Stimulated activated CD8-positive, alpha-beta memory T cell treated with anti-CD3 and anti-CD28 coated beads, Interleukin-4, amount 100 ng/mL, for 48 hours (primary cell): ENCODE results near the gene FLII.

Experiments
- DNase-seq: peaks from one replicate; pipeline ENCODE4 v3.0.0-alpha.2; 2020

Gene FLII

DNA sequence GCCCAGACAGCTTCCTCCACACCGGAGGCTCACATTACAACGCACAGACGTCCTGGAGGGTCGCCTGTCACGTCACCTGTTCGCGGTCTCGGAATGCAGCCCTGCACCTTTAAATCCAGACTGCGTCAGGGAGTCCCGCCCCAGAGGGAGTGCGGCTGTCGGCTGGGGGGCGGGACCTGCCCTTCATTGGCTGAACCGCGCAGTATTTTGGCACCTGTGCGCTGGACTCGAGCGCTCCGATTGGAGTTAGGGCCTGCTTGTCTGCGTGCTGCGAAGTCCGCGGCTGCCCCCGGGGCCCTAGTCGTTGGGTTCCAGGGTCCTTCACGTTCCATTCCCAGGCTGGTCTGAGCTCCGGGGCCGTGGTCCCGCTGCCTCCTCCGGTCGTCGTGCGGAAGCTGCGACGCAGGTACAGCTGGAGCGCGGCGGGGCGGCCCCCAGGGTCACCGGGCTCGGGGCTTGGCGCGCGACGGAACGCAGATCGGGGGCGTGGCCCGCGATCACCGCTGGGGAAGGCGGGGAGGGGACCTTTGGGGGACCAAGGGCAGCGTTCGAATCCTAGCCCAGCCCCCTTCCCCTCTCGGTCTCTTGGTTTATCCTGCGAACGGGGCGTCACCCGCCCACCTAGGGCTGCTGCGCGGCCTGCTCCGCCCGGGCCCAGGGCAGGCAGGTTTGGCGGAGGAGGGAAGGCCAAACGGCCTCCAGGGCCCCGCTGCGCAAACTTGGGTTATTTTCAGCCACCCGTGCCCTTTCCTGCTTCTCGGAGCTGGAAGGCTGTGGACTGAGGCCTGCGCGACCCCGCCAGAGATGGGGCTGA, 2.0 kb upstream of the FLII start, which contains the start of gene MIEF2:
MIEF2 (plus strand) TSS at position 331 of the 814 bp plus-strand sequence. CDS start 2,059 bp downstream, outside the sequence.
- peak; percentile 95 for DNase-seq

DNA sequence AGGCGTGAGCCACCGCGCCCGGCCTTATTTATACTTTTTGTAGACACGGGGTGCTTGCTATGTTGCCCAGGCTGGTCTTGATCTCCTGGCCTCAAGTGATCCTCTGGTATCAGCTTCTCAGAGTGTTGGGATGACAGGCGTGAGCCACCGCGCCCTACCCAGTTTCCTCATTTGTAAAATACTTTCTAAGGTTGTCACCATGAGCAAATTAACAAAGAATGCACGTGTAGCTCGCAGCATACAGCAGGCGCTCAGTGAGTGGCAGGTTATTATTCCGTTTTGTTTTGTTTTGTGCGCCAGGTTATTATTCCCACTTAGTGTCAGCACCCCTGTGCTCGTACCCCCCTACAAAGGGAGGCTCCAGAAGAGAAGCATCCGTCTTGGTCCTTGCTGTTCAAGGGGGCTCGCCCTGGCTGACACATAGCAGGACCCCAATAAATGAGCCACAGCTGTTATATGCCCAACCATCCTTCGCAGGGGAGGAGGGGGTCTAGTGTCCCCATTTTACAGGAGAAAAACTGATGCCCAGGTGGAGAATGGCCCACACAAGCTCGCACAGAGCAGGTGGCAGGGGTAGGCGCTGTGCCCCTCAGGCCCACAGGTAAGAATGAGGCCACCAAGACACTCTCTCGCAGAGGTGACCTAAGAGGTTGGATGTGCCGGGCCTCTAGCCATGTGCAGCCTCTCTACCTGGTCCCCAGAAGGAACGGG, 1.2 kb upstream of the FLII start:
- no peak for DNase-seq

DNA sequence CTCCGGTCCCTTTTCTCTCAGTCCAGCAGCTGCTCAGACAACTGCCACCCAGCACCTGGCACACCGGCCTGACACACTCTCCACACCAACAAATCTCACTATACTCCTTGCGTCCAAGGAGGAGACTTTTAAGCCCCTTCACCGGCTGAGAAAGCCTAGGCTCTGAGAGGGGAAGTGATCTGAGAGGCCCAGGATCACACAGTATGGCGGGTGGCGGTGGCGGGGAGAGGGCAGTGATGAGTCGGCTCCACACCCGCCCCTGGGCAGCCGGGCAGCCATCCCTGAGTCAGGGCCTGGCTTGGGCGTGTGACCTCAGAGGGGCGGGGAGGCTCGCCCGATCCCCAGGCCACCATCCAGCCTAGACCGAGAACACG, 569 bp downstream of the FLII start:
- peak; percentile 73 for DNase-seq

DNA sequence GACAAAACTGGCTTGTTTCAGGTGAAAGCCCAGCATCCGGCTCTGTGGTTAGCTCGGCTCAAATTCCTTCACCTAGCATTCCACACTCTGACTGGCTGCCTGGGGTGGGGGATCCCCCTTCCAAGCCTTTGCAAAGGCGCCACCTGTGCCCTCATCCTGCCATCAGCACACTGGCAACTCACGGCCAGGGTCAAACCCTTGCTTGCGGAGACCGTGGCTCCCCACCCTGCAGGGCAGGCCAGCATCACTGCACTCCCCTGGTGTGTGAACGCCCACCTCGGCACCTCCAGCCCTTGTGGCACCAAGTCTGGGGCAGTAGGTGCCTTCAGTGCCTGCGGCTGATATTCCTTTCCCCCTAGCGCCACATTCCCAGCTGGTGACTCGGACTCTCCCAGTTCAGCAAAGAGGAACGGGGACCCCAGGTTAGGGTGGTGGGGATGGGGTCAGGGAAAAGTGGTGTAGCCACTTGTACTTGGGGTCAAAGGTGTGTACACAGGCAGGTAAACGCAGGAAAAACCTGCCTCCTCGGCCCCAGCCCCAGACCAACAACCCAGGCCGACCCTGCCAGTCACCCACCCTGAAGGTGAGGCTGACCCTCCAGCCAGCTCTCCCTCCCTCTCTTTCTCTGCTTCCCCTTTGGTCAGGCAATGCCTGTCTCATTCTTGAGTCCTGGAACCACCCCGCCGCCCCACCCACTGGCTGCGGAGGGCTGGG, 1.1 kb downstream of the FLII start:
- DNase-seq = peak; percentile 40

DNA sequence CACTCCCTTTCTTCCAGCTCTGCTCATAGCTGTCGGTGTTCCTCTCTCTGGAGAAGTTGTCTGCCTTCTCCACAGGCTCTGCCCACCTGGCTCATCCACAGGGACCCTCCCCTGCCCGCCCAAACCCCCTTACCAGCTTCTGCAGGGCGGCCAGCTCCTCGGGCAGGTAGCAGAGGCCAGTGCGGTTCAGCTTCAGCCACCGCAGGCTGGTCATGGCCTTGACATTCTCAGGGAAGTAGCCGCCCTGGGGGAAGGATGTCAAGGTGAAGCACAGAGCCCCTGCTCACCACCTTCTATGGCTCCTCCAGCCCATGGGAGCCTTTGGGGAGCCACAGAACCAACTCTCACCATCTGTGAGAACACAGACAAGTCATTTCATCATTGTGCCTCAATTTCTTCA, 1.8 kb downstream of the FLII start:
- no peak for DNase-seq

DNA sequence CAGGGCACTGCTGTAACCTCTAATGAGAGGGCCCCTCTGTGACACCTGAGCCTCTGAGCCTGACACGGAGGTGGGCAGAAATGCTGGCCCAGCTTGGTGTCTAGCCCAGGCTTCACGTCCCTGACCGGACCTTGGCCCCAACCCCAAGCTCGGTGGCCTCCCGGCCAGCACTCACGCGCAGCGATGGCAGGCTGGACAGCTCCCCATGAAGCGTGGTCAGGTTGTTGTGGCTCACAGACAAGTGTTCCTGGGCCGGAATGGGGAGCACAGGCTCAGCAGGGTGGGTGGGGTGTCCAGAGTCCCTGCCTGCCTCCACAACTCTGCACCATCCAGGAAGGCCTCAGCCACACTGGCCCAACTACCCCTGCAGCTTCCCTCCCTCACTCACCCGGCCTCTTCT, 2.2 kb downstream of the FLII start:
- no peak for DNase-seq

DNA sequence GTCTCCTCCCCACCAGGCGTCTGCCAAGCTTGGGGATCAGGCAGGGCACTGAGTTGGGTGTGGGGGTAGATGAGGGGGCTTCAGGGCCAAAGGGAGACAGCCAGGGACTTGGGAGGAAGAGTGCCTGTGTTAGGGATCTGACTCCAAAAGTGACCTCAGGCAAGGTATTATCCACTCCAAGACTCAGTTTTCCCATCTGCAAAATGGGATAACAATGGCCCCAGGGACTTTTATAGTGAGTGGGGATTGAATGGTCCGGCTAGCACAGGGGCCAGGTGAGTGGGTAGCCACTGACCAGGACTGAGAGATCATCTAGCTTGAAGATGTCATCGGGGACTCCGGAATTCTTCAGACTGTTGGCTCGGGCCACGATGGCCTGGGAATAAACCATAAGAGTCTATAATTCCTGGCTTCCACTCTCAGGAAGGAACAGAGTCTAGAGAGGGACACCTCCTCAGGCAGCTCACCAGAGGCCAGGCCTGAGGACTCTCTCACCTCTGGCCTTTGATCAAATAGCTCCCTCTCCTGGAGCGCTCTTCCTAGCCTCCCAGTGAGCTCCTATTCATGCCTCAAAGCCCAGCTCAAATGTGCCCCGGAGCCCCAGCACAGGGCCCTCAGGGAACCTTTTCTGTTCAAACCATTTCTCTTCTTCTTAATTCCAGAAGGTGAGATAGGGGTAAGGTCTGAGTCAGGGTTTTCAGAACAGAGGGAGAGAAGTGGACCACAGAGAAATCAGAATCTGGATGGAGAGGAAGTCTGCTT, 3.5 kb downstream of the FLII start:
- DNase-seq = no peak

DNA sequence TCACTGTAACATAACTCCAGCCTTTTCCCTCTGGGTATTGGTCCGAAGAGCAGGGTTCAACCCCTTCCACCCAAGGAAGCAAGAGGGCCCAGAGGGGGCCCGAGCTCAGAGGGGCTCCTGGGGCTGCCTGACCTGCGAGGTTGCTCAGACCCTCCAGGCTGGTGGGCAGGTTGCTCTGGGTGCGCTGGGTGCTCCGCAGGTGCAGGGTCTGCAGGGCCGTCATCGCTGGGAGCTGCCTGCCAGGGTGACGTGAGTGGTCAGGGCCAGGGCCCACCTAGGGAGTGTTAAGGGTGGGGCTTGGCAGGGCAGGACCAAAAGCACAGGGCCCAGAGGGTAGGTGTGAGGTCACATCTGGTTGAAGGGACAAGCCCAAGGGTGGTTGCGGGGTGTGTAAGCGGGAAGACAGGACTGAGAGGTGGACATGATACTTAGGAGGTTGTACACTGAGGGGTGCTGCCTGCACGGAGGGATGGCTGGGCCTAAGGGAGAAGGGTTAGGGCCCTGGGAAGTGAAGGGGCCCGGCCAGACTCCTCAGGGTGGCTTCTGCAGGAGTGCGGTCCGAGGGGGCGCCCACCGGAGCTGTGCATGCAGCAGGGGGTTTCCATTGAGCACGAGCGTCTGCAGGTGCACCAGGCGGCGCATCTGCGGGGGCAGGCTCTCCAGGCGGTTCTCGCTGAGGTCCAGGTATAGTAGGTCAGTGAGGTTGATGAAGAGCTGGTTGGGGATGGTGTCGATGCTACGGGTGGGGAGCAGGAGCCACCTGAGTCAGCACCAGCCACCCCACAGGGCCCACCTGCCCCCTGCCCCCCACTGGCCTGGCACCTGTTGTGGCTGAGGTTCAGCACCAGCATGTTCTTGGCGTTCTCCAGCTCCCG, 4.4 kb downstream of the FLII start:
- DNase-seq = no peak

DNA sequence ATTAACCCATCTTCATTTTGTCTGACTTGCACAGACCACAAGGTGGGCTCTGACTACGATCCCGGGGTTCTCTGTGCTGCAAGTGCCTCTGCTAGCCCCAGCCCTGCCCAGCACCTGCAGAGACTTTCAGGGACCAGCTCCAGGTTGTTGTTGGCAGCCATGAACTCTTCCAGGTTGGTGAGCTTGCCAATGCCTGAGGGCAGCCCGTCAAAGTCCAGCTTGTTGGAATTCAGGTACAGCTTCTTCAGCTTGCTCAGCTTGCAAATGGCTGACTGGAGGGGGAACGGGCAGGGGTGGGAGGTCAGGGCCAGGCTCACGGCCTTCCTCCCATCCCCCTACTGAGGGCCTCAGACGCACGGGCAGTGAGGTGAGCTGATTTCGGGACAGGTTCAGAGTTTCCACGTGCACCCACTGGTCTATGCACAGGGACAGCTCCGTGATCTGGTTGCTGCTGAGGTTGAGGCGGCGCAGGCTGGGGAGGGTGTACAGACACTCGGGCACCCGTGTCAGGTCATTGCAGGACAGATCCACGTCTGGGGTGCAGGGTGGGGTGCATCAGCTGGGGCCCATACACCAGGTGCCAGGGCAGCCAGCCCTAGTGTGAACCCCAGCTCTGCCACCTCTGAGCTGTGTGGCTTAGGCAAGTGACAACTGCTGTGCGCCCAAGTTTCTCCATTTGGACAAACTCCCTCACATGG, 5.2 kb downstream of the FLII start:
- DNase-seq = no peak

DNA sequence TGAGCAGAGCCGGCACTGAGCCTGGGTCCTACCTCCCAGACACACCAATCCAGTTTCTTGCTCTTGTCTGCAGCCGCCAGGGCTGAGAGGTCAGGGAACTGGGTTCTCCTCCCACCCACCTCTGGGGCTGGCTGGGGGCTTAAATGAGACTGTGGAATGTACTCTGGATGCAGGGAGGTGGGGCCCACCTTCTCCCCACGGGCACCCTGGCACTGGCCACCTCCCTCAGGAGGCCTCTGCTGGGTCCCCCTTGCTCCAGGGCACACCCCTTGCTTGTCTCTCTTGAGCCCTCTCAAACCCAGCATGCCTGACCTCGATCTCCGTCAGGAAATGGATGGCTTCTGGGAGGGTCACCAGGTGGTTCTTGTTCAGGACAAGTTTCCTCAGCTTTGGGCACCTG, 6.4 kb downstream of the FLII start:
- DNase-seq = no peak

DNA sequence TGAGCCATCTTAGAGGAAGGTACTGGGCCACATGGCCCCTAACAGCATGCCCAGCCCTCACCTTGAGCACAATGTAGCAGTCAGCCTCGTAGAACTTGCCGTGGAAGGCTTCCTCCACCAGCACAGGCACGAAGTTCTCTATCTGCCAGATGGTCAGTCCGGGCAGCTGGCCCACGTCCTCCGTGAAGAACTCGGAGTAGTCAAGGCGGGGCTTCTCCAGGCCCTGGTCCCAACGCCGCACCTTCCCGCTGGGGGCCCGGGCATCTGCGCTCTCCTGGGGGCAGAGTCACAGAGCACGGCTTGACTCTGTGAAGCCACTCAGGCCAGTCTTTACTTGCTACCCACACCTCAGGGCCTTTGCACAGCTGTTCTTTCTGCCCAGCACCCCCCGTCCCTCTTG, 7.3 kb downstream of the FLII start:
- DNase-seq = no peak

DNA sequence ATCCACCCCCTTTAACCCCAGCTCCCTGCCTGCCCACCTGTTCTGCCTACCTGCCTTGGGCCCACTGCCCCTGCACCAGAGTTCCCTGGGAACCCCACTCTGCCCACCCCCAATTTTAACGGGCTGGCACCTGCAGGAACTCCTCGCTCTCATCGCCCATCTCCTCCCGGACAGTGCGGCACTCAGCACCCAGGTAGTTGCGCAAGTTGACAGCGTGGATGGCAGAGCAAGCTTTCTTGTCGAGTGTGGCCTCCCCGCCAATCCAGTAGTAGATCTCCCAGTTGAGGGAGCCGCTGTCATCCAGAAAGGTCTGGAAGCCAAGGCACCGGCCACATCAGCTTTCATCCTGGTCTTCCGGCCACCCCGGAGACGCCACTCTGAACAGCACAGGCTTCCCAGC, 7.8 kb downstream of the FLII start:
- no peak for DNase-seq

DNA sequence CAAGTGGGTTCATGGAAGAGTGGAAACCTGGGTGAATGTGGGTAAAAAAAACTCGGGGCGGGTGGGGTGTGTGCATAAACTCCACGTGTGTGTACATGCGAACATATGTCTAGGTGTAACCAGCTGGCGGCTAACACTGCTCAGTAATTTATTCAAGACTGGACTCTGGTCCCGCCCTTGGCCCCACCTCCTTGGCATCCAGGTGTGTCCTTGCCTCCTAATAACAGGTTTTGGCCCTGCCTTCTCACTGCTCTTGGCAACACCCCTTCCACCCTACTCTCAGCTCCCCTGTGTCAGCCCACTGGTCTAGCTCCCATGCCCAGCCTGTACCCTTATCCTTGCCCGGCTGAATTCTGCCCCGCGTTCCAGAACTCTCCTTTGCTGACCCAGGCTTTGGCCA, 8.3 kb downstream of the FLII start:
- DNase-seq = no peak

DNA sequence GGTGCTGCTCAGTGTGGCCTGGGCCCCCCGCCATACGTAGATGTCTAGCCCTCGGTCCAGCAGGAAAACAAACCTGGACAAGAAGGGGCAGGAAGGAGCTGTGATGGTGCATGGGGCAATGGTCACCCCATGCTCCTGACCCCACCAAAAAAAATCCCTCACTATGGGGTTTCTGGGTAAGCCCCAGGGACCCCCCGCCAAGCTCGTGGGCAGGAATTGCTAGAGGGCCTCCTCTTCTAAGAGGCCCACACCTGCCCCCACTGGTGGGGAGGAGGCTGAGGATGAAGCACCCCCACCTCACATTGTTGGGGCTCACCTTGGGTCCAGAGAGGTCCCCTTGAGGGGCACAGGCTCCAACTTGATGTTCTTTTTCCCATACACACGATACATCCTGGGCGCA, 9.7 kb downstream of the FLII start:
- no peak for DNase-seq

DNA sequence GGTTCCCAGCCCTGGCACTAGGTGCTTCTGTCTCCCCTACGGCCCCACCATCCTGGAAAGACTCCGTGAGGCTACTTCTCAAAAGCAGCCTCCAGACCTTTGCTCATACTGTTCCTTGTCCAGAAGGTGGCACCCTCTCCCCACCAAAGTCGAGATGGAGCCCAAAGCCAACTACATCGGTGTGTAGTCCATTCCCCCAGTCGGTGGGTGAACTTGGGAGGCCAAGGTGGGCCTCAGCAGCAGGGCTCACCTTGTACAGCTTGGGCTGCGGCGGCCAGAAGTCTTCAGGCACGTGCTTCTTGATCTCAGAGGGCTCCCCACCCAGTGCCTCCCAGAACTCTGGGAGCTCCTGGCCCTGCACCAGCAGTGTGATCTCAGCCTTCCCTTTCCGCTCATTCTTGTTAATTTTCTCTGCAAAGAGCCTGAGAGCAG, 10.2 kb downstream of the FLII start:
- peak; percentile 72 for DNase-seq

DNA sequence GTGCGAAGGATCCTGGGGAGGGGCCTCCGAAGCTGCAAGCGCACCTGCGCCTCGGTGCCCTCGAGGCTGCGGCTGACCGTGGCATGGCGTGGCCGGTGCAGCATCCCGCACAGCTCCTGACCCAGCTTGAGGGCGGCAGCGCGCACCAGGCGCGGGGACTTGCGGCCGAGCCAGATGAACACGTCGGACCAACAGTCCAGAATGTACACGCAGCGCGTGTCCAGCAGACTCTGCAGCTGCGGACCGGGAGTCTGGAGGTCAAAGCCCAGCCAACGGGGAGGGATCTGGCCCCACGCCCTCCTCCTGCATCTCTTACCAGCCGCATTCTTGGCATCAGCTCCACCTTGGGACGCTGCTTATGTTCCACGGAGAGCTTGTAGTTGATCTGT, 10.9 kb downstream of the FLII start:
- no peak for DNase-seq

DNA sequence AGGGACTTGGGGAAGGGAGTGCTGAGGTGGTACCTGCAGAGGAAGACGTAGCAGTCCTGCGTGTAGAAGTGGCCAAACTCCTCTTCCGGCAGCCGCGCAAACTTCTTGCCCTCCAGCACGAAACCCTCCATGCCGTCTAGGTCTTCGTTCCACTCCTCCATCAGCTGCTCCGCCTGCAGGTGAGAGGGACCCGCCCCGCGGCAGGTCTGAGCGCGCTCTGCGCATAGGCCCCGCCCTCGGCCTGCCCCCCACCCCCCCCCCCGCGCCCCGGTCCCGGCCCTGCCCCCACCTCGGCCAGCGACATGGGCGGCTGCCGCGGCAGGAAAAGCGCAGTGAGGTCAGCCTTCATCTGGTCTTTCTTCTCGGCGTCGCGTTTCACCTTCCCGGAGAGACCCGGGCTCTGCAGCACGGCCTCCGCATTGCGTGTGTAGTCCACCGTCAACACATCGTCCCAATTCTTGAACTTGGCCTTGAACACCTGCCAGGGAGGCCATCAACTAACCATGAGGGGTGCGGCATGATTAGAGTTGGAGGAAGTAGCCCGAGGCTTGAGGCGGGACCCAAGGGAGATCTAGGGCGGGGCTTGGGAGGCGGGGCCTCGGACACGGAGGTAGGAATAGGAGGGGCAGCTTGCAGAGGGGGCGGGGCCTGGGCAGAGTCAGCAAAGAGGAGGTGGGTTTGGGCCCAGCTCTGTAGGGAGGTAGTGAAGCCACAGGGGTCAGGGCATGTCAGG, 11.5 kb downstream of the FLII start:
- DNase-seq = peak; percentile 81

DNA sequence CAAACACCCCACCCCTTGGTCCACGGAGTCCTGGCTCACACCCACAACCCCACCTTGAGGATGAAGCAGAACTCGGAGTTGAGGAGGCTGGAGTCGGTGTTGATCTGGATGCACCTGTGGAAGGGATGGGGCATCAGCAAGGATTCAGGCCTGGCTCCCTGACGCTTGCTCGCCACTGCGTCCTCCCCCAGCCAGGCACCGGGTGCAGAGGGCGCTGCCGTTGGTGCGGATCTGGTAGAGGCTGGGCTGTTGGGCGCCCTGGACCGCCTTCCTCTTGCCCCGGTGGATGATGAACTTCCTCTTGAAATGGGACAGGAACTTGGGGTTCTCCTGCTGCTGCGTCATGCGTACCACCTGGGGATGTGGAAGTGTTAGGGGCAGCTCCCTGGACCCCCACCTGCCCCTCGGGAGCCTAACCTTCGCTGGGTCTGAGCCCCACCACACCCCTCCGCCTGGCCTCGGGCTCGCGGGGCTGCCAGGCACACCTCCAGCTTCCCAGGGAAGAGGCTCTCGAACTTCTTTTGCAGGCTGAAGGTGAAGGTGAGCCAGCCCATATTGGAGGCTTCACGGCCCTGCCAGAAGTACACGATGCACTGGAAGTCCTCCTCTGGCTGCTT, 12.3 kb downstream of the FLII start:
- DNase-seq = no peak

DNA sequence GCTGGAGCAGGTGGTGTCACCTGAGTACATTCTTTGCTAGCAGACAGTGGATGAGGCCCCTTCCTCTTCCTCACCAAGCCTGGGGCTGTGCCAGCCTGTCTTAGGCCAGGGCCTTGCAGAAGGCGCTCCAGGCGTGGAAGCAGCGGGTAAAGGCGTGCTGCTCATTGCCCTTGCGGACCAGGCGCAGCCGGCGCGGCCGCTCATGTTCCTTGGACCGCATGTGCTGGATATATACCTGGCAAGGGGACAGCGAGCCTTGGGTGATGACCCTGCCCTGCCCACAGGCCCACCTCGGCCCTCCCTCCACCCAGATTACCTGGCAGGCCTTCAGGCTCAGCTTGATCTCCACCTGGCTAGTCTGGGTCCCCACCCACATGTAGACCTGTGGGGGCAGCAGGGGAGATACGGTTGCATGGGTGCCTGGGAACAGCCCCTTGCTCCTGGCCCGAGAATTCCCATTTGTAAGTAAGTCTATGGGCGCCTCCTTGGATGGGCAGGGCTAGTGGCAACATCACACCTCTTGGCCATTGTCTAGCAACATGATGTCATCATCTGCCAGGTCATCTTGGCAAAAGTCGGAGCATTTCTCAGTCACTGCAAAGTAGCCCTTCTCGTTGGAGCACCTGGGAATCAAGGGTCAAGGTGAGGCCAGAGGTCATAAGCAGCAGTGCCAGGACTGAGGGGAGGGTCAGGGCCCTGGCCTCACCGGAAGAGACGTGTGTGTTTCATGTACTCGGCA, 13.3 kb downstream of the FLII start:
- DNase-seq = no peak
